HepG2 (cell line): ENCODE data around the gene POLR3E. TPM values are rescaled to one million over a fixed set of nuclear protein-coding genes. Genes with fewer than 3 reads are reported as not detected.

Experiments
- ATF7-NPFF ChIP-seq: sonication (generic); formaldehyde crosslinking; IDR thresholded peaks from 2 replicates; pipeline ENCODE4 v1.8.1; 2023; ENCODE audit warnings: mild to moderate bottlenecking, low read depth, missing genetic modification reagents, moderate library complexity
- HMG20B ChIP-seq: conservative IDR thresholded peaks from 2 replicates; pipeline ENCODE4 v1.6.1; 2016; ENCODE audit warnings: missing genetic modification reagents, missing compliant biosample characterization
- RBAK ChIP-seq: sonication (generic); formaldehyde crosslinking; IDR thresholded peaks from 2 replicates; pipeline ENCODE4 v1.5.1; 2020; ENCODE audit warnings: mild to moderate bottlenecking, missing genetic modification reagents
- TOE1 ChIP-seq: sonication (generic); formaldehyde crosslinking; IDR thresholded peaks from 2 replicates; pipeline ENCODE4 v1.4.0; 2020; ENCODE audit warnings: mild to moderate bottlenecking, missing genetic modification reagents
- ZKSCAN1 ChIP-seq: fragments of 150-350 bp; IDR thresholded peaks from 2 replicates; pipeline ENCODE4 v1.6.1; 2014; ENCODE audit warnings: low read length
- ZNF292 ChIP-seq: sonication (generic); formaldehyde crosslinking; IDR thresholded peaks from 2 replicates; pipeline ENCODE4 v1.8.1; 2022; ENCODE audit warnings: mild to moderate bottlenecking, low read depth, missing genetic modification reagents, borderline replicate concordance
- ZNF331 ChIP-seq: sonication (generic); formaldehyde crosslinking; IDR thresholded peaks from 2 replicates; pipeline ENCODE4 v1.4.0; 2020; ENCODE audit warnings: missing genetic modification reagents
- polyA plus RNA-seq, 8 experiments: library from polyadenylated mRNA; depleted of rRNA in 3 of 8; stranded (reverse) in 7 of 8; unstranded in 1 of 8; fragments of >200 nt; fragmentation: Illumina TruSeq in 4 of 8; extraction: Trizol in 4 of 8; gene quantifications; 2 replicates each; pipeline versions ENCODE4 v1.2.1 to v1.2.3, GENCODE V29; 2011 to 2016; ENCODE audit warnings: low read depth in 4 of 8, missing spikeins in 1 of 8, mixed read lengths in 1 of 8; ENCODE audit not compliant: insufficient read depth in 1 of 8
- total RNA-seq, 5 experiments: library from RNA; depleted of rRNA; stranded (reverse); fragments of >200 nt; fragmentation: Illumina TruSeq; extraction: Trizol; gene quantifications; 2 replicates each; pipeline ENCODE4 v1.2.3, GENCODE V29; 2016; ENCODE audit warnings: low read depth in 1 of 5
- TF ChIP-seq, protein P1 (sequence below), 2 experiments: sonication (generic) in 1 of 2; formaldehyde crosslinking in 1 of 2; IDR thresholded peaks; 2 replicates each; pipeline versions ENCODE4 v1.6.1 to v1.9.0; 2014 to 2022; ENCODE audit warnings: antibody characterized with exemption in 1 of 2, borderline replicate concordance in 1 of 2, inconsistent platforms in 1 of 2, low read depth in 1 of 2, missing genetic modification reagents in 1 of 2
- TF ChIP-seq, protein P2 (sequence below): sonication (generic); formaldehyde crosslinking; IDR thresholded peaks from 2 replicates; pipeline ENCODE4 v1.5.1; 2020; ENCODE audit warnings: mild to moderate bottlenecking, missing genetic modification reagents, borderline replicate concordance
- TF ChIP-seq, protein P3 (sequence below): sonication (generic); formaldehyde crosslinking; IDR thresholded peaks from 2 replicates; pipeline ENCODE4 v1.4.0; 2020; ENCODE audit warnings: mild to moderate bottlenecking, low read depth, missing genetic modification reagents
- TF ChIP-seq, protein P4 (sequence below): sonication (generic); formaldehyde crosslinking; IDR thresholded peaks from 2 replicates; pipeline ENCODE4 v1.5.1; 2020; ENCODE audit warnings: missing genetic modification reagents, mild to moderate bottlenecking, borderline replicate concordance
- TF ChIP-seq, protein P5 (sequence below): sonication (generic); formaldehyde crosslinking; IDR thresholded peaks from 2 replicates; pipeline ENCODE4 v1.8.0; 2022; ENCODE audit warnings: missing genetic modification reagents, mild to moderate bottlenecking, borderline replicate concordance

POLR3E gene
- total and polyA plus RNA-seq, 2 of the 13 experiments (the other 11 are each of a cell fraction or from before 2014, with no cell fraction given): 135 to 262 TPM

DNA sequence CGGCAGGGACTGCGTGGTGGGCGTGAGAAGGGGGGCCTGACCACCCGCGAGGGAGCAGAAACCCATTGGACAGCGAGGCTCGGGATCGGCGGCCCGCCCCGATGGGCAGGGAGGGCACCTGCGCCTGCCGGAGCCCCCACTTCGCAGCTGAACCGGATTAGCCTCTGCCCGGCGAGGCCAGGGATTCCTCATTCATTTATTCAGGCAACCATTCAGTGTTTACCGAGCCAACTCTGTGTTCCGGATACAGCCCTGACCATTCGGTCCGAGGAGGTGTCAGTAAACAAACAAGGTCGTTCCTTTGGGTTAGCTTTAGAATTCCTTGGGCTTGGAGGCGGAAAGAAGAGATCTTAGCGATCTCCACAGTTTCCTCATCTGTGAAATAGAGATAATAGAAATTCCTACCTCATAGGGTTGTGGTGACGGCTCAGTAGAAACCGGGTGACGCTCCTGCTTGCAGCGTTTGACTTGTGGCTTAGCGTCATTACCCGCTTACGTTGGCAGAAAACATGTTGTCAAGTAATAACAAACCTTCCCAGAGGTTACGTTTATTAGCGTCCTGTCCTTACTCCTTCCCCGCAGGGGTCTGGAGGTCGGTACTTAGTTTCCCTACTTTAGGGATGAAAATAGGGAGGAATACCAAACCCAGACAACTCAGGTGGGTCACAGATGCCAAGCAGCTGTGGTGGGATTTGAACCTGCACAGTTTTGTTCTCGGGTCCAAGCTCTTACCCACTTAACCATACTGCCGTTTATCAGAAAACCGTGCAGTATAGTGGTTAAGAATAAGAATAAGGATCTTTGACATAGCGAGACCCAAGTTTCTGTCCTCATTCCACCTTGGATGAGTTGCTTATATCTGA lies 893 bp downstream of the POLR3E start (continued):
- TF ChIP-seq, protein P1, sequence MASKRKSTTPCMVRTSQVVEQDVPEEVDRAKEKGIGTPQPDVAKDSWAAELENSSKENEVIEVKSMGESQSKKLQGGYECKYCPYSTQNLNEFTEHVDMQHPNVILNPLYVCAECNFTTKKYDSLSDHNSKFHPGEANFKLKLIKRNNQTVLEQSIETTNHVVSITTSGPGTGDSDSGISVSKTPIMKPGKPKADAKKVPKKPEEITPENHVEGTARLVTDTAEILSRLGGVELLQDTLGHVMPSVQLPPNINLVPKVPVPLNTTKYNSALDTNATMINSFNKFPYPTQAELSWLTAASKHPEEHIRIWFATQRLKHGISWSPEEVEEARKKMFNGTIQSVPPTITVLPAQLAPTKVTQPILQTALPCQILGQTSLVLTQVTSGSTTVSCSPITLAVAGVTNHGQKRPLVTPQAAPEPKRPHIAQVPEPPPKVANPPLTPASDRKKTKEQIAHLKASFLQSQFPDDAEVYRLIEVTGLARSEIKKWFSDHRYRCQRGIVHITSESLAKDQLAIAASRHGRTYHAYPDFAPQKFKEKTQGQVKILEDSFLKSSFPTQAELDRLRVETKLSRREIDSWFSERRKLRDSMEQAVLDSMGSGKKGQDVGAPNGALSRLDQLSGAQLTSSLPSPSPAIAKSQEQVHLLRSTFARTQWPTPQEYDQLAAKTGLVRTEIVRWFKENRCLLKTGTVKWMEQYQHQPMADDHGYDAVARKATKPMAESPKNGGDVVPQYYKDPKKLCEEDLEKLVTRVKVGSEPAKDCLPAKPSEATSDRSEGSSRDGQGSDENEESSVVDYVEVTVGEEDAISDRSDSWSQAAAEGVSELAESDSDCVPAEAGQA (IDR thresholded peaks at IDR 0.05; ENCODE audit: low read depth): peak; percentile 66
- TF ChIP-seq, protein P1 (CRISPR knock-in tag; IDR thresholded peaks at IDR 0.05; ENCODE audit: borderline replicate concordance): 0 out of 2 replicates have a peak, but pooled peaks have one; percentile 69
- no peak; the same call in 1 of the 2 replicates for TF ChIP-seq RBAK (CRISPR knock-in tag)
- TF ChIP-seq, protein P2, sequence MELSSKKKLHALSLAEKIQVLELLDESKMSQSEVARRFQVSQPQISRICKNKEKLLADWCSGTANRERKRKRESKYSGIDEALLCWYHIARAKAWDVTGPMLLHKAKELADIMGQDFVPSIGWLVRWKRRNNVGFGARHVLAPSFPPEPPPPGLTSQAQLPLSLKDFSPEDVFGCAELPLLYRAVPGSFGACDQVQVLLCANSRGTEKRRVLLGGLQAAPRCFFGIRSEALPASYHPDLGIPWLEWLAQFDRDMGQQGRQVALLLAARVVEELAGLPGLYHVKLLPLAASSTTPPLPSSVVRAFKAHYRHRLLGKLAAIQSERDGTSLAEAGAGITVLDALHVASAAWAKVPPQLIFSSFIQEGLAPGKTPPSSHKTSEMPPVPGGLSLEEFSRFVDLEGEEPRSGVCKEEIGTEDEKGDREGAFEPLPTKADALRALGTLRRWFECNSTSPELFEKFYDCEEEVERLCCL (CRISPR knock-in tag): no peak
- TF ChIP-seq ZNF331 (CRISPR knock-in tag): peak; percentile 75
- peak; percentile 95 for TF ChIP-seq TOE1 (CRISPR knock-in tag)
- TF ChIP-seq ZKSCAN1: peak; percentile 19; the same call in 1 of the 2 replicates
- TF ChIP-seq, protein P3, sequence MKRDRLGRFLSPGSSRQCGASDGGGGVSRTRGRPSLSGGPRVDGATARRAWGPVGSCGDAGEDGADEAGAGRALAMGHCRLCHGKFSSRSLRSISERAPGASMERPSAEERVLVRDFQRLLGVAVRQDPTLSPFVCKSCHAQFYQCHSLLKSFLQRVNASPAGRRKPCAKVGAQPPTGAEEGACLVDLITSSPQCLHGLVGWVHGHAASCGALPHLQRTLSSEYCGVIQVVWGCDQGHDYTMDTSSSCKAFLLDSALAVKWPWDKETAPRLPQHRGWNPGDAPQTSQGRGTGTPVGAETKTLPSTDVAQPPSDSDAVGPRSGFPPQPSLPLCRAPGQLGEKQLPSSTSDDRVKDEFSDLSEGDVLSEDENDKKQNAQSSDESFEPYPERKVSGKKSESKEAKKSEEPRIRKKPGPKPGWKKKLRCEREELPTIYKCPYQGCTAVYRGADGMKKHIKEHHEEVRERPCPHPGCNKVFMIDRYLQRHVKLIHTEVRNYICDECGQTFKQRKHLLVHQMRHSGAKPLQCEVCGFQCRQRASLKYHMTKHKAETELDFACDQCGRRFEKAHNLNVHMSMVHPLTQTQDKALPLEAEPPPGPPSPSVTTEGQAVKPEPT (CRISPR knock-in tag): no peak
- TF ChIP-seq, protein P4, sequence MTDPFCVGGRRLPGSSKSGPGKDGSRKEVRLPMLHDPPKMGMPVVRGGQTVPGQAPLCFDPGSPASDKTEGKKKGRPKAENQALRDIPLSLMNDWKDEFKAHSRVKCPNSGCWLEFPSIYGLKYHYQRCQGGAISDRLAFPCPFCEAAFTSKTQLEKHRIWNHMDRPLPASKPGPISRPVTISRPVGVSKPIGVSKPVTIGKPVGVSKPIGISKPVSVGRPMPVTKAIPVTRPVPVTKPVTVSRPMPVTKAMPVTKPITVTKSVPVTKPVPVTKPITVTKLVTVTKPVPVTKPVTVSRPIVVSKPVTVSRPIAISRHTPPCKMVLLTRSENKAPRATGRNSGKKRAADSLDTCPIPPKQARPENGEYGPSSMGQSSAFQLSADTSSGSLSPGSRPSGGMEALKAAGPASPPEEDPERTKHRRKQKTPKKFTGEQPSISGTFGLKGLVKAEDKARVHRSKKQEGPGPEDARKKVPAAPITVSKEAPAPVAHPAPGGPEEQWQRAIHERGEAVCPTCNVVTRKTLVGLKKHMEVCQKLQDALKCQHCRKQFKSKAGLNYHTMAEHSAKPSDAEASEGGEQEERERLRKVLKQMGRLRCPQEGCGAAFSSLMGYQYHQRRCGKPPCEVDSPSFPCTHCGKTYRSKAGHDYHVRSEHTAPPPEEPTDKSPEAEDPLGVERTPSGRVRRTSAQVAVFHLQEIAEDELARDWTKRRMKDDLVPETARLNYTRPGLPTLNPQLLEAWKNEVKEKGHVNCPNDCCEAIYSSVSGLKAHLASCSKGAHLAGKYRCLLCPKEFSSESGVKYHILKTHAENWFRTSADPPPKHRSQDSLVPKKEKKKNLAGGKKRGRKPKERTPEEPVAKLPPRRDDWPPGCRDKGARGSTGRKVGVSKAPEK (CRISPR knock-in tag): peak; percentile 18
- TF ChIP-seq, protein P5, sequence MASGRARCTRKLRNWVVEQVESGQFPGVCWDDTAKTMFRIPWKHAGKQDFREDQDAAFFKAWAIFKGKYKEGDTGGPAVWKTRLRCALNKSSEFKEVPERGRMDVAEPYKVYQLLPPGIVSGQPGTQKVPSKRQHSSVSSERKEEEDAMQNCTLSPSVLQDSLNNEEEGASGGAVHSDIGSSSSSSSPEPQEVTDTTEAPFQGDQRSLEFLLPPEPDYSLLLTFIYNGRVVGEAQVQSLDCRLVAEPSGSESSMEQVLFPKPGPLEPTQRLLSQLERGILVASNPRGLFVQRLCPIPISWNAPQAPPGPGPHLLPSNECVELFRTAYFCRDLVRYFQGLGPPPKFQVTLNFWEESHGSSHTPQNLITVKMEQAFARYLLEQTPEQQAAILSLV (CRISPR knock-in tag): no peak; the same call in 1 of the 2 replicates
- peak; percentile 59; the same call in 1 of the 2 replicates for TF ChIP-seq ZNF292 (CRISPR knock-in tag)
- TF ChIP-seq ATF7-NPFF (CRISPR knock-in tag): no peak; the same call in 1 of the 2 replicates
- TF ChIP-seq HMG20B: no peak; the same call in 1 of the 2 replicates
